ENCODE data around the gene PHACTR1.

Gene PHACTR1

GRCh38 chr6:13248584-13248985 lies 532.0 kb downstream of the PHACTR1 start:
- no peak for DNase-seq

DNA sequence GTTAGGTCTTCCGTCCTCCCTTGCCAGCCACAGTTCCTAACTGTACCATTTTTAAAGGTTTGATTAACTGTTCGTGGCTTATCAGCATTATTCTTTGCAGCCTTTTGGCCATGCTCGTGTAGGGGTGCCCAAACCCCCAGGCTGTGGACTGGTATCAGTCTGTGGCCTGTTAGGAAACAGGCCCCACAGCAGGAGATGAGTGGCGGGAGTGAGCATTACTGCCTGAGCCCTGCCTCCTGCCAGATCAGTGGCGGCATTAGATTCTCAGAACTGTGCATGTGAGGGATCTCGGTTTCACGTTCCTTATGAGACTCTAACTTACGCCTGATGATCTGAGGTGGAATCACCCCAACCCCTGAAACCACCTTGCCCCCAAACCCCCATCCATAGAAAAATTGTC lies 532.4 kb downstream of the PHACTR1 start:
- DNase-seq, result no peak

GRCh38 chr6:13249817-13250216 lies 533.2 kb downstream of the PHACTR1 start:
- DNase-seq, result no peak

GRCh38 chr6:13250703-13251102 lies 534.1 kb downstream of the PHACTR1 start:
- DNase-seq, result no peak

DNA sequence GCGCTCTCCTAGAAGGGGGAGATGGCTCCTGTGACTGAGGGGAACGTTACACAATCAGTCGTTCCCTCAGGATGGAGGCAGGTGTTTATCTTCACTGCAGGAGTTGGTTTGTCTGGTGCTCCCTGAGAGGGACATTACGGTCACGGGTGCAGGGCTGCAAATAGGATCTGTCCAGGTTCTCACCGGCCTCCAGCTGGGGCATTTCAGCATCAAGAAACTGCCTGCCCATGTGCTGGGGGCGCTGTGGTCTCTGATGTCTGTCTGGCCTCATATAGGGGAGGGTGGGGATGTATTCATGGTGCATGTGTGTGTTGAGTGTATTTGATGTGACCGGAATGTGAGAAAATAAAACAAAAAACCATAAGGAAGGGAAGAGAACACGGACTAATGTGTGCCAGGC lies 534.7 kb downstream of the PHACTR1 start:
- no peak for DNase-seq

DNA sequence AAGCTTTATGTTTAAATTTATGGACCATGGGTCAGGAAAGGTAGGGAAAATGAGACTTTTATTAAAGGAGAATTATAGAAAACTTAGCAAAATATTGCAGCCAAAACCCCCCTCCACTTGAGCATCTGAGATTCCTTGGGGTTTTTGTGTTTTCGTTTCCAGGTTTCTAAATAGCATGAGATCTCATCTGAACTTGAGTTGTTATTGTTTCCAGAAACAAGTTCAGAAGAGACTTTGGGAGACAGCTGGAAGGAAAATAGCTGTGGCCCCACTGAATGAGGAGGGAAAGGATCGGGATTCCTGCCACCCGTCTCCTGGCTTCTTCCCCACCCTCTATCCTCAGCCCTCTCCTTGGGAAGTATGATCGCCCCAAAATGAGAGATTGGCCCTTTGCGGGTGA lies 536.2 kb downstream of the PHACTR1 start:
- no peak for DNase-seq

DNA sequence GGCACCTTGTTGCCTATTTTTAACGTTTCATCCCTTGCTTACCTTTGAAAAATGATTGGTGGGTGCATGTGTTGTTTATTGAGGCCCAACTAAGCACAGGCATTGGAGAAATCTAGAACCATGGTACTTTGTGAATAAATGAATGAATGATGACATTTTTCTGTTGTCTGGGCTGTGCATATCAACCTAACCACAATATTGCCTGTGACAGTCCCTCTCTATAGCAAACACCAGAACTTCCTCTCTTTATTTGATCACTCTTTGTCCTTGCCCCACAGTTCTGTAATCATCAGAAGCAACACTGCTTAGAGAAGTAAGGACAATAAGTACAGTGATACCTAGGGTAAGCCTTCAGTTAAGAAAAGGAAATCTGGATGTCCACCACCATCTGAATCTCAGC lies 536.7 kb downstream of the PHACTR1 start:
- DNase-seq, result no peak

- no peak for DNase-seq
These were observed 539.9 kb downstream of the PHACTR1 start for GRCh38 chr6:13256266-13257001.

GRCh38 chr6:13259393-13259792 lies 542.8 kb downstream of the PHACTR1 start:
- no peak for DNase-seq

GRCh38 chr6:13260101-13260598 lies 543.6 kb downstream of the PHACTR1 start:
- DNase-seq, result no peak

DNA sequence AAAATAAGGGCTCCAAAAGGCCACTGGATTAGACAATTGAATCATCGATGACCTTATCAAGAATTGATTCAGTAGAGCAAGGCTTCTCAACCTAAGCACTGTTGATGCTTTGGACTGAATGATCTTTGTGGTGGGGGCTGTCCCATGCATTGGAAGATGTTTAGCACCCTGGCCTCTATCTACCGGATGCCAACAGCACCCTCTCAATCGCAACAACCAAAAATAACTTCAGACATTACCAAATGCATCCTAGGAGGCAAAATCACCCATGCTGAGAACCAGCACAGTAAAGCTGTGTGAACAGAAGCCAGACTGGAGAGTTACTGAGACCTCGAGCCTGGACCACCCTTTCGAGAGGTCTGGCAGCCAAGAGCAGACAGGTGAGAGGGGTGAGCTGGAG lies 544.3 kb downstream of the PHACTR1 start:
- no peak for DNase-seq

- no peak for DNase-seq
These were observed 545.0 kb downstream of the PHACTR1 start for GRCh38 chr6:13261464-13261994.

DNA sequence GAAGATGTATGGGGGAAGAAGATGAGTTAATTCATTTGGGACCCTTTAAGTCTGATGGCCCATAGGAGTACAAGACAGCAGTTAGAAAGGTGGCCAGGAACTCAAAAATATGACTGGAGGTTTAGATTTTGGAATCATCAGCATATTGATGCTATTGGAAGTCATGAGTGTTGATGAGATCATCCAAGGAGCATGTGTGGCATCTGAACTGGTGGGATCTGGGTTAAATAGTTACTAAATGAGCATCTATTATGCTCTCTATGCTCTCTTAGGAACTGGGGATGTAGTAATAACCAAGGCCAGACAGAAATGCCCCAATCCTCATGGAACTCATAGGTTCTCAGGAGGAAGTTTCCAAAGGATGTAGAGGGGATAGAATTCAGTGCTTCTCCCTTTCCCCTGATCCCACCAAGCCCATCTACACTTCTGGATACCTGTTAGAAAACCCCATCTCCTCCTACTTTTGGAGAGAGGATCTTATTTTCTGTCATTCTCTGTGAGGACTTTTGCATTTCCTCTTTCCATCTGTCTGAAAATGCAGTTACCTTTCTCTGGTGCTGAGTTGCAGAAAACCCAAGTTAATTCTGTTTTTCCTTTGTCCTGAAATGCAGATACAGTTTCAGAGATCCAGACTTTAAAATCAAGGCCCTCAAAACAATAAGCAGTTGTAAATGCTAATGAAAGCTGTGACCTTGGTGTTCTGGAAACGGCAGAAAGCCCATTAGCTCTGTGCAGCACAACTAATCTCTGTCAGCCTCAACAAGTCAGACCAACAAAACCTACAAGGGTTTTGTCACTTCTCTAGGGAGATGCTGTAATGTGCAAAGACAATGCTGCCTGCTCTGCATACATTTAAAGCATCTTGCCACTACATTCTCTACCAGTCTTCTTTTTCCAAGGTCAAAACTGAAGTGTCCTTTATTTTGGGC lies 546.0 kb downstream of the PHACTR1 start:
- no peak for DNase-seq

- DNase-seq, result no peak
These were observed 547.1 kb downstream of the PHACTR1 start for GRCh38 chr6:13263669-13264068.

GRCh38 chr6:13267142-13267651 lies 550.6 kb downstream of the PHACTR1 start:
- DNase-seq, result no peak

- no peak for DNase-seq
These were observed 552.4 kb downstream of the PHACTR1 start for GRCh38 chr6:13268913-13269518.

- no peak for DNase-seq
These were observed 555.8 kb downstream of the PHACTR1 start for GRCh38 chr6:13272131-13273046.

- DNase-seq, result no peak
These were observed 556.8 kb downstream of the PHACTR1 start for GRCh38 chr6:13273202-13273930.

DNA sequence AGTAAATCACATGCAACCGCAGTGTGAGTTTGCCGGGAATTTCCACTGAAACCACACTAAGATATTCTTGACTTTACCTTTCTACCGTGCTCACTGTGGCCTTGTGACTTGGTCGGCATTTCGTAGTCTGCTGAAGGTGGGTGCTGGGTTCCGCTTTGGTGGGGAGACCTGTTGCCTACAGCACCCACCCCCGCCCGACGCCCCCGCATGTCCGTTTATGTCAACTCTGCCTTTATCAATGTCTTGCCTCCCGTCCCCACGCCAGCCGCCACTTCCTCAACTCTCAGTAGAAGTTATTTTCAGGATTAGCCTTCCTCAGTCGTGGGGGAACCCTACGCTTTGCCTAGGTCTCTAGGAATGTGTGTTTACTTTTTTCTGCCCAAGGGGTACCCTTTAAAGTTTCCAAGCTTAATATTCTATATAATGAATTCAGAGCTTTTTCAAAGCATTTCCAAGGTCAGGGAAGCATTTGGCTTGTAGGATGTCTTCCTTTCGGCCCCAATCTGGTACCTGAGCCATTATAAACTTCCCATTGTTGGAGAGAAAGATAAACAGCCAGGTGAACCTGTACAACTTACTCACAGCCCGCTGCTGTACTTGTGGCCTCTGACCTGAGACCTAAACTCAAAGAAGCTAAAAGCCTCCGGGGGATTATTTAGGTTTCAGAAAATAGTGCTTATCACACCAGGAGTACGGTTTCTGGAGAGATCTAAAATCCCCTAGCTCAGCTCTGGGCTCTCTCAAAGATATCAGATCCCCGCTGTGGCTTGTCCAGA lies 557.6 kb downstream of the PHACTR1 start:
- DNase-seq, result no peak

DNA sequence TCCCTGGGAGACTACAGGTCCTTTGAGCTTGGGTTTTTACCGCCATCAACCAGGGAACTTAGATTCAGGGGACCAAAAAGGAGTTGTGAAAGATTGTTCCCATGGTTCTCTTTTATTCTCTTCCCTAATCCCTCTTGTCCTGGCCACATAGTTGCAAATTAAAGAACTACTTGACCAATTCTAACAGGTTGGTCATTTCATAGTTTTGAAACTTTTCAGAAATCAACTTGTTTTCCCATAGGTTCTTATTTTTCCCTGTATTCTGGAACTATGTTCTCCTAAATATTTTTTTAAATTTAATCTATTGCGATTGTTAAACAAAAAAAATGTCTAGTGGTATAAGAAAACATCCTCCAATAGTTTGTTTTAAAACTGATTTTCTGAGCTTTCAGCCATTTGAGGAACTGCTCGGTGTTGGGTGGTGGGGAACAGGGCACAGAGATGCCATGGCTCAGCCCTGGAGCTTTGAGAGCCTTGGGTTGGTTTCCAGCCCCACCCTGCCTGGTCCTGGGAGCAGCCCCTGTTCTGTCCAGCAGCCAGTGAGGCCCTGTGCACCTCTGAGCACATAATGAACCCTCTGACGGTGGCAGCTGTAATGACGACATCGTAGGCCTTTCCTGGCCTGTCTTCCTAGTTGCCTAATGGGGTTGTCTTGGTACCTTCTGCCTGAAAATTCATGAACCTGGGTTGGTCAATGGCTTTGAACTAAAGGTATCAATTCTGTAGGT lies 558.3 kb downstream of the PHACTR1 start:
- DNase-seq, result no peak
